HepG2 (cell line): ENCODE data around the gene UNC50. TPM values are rescaled to one million over a fixed set of nuclear protein-coding genes. Genes with fewer than 3 reads are reported as not detected.

ENCODE experiments used
- ATF7-NPFF ChIP-seq: sonication (generic); formaldehyde crosslinking; IDR thresholded peaks from 2 replicates; pipeline ENCODE4 v1.8.1; 2023; ENCODE audit warnings: mild to moderate bottlenecking, low read depth, missing genetic modification reagents, moderate library complexity
- CEBPG ChIP-seq: IDR thresholded peaks from 2 replicates; pipeline ENCODE4 v1.6.1; 2016
- CHD2 ChIP-seq: IDR thresholded peaks from 2 replicates; pipeline ENCODE4 v1.6.1; 2011; ENCODE audit warnings: low read depth, low read length, improper control_type of control experiment
- FOXC1 ChIP-seq: sonication (generic); formaldehyde crosslinking; IDR thresholded peaks from 2 replicates; pipeline ENCODE4 v1.8.0; 2022; ENCODE audit warnings: mild to moderate bottlenecking, missing genetic modification reagents, borderline replicate concordance
- FOXO1 ChIP-seq: sonication (generic); formaldehyde crosslinking; IDR thresholded peaks from 2 replicates; pipeline ENCODE4 v1.4.0; 2020; ENCODE audit warnings: missing genetic modification reagents
- MTF2 ChIP-seq: sonication (generic); formaldehyde crosslinking; IDR thresholded peaks from 2 replicates; pipeline ENCODE4 v1.5.0; 2020; ENCODE audit warnings: missing genetic modification reagents, borderline replicate concordance
- NCOA1 ChIP-seq: sonication (generic); formaldehyde crosslinking; IDR thresholded peaks from 2 replicates; pipeline ENCODE4 v1.9.0; 2021; ENCODE audit warnings: missing genetic modification reagents
- NFYC ChIP-seq: IDR thresholded peaks from 2 replicates; pipeline ENCODE4 v1.6.1; 2016; ENCODE audit warnings: missing genetic modification reagents, missing compliant biosample characterization
- SMYD3 ChIP-seq: sonication (generic); formaldehyde crosslinking; IDR thresholded peaks from 2 replicates; pipeline ENCODE4 v1.8.1; 2023; ENCODE audit warnings: mild to moderate bottlenecking, missing genetic modification reagents
- TAF1 ChIP-seq: sonication (generic); formaldehyde crosslinking; IDR thresholded peaks from 2 replicates; pipeline ENCODE4 v1.4.0; 2020; ENCODE audit warnings: missing genetic modification reagents
- U2AF2 ChIP-seq: fragments of 200-400 bp; formaldehyde crosslinking; IDR thresholded peaks from 2 replicates; pipeline ENCODE4 v1.6.1; 2017; ENCODE audit warnings: low read depth, mild to moderate bottlenecking, low read length
- WIZ ChIP-seq: sonication (generic); formaldehyde crosslinking; IDR thresholded peaks from 2 replicates; pipeline ENCODE4 v1.5.1; 2020; ENCODE audit warnings: mild to moderate bottlenecking, missing genetic modification reagents
- ZNF550 ChIP-seq: sonication (generic); formaldehyde crosslinking; IDR thresholded peaks from 2 replicates; pipeline ENCODE4 v1.4.0; 2020; ENCODE audit warnings: mild to moderate bottlenecking, missing genetic modification reagents, borderline replicate concordance
- ZSCAN9 ChIP-seq: IDR thresholded peaks from 2 replicates; pipeline ENCODE4 v1.6.1; 2016; ENCODE audit warnings: borderline replicate concordance
- polyA plus RNA-seq, 8 experiments: library from polyadenylated mRNA; depleted of rRNA in 3 of 8; stranded (reverse) in 7 of 8; unstranded in 1 of 8; fragments of >200 nt; fragmentation: Illumina TruSeq in 4 of 8; extraction: Trizol in 4 of 8; gene quantifications; 2 replicates each; pipeline versions ENCODE4 v1.2.1 to v1.2.3, GENCODE V29; 2011 to 2016; ENCODE audit warnings: low read depth in 4 of 8, missing spikeins in 1 of 8, mixed read lengths in 1 of 8; ENCODE audit not compliant: insufficient read depth in 1 of 8
- total RNA-seq, 5 experiments: library from RNA; depleted of rRNA; stranded (reverse); fragments of >200 nt; fragmentation: Illumina TruSeq; extraction: Trizol; gene quantifications; 2 replicates each; pipeline ENCODE4 v1.2.3, GENCODE V29; 2016; ENCODE audit warnings: low read depth in 1 of 5
- TF ChIP-seq, protein P1 (sequence below): sonication (generic); formaldehyde crosslinking; IDR thresholded peaks from 2 replicates; pipeline ENCODE4 v1.5.1; 2020; ENCODE audit warnings: mild to moderate bottlenecking, missing genetic modification reagents, borderline replicate concordance
- TF ChIP-seq, protein P2 (sequence below), 2 experiments: fragments of 450-650 bp in 1 of 2; sonication (generic) in 1 of 2; formaldehyde crosslinking; IDR thresholded peaks; 2 replicates each; pipeline versions ENCODE4 v1.5.0 to v1.8.0; 2020 to 2022; ENCODE audit warnings: mild to moderate bottlenecking in 1 of 2, missing genetic modification reagents in 1 of 2
- TF ChIP-seq, protein P3 (sequence below): IDR thresholded peaks from 2 replicates; pipeline ENCODE4 v1.6.1; 2016; ENCODE audit warnings: low read depth, borderline replicate concordance
- TF ChIP-seq, protein P4 (sequence below): sonication (generic); formaldehyde crosslinking; IDR thresholded peaks from 2 replicates; pipeline ENCODE4 v1.4.0; 2020; ENCODE audit warnings: missing genetic modification reagents
- TF ChIP-seq, protein P5 (sequence below): sonication (generic); formaldehyde crosslinking; IDR thresholded peaks from 2 replicates; pipeline ENCODE4 v1.5.0; 2020; ENCODE audit warnings: missing genetic modification reagents

UNC50 gene
- total and polyA plus RNA-seq, 2 of the 13 experiments (the other 11 are each of a cell fraction or from before 2014, with no cell fraction given) = 92.6 to 95.6 TPM

DNA sequence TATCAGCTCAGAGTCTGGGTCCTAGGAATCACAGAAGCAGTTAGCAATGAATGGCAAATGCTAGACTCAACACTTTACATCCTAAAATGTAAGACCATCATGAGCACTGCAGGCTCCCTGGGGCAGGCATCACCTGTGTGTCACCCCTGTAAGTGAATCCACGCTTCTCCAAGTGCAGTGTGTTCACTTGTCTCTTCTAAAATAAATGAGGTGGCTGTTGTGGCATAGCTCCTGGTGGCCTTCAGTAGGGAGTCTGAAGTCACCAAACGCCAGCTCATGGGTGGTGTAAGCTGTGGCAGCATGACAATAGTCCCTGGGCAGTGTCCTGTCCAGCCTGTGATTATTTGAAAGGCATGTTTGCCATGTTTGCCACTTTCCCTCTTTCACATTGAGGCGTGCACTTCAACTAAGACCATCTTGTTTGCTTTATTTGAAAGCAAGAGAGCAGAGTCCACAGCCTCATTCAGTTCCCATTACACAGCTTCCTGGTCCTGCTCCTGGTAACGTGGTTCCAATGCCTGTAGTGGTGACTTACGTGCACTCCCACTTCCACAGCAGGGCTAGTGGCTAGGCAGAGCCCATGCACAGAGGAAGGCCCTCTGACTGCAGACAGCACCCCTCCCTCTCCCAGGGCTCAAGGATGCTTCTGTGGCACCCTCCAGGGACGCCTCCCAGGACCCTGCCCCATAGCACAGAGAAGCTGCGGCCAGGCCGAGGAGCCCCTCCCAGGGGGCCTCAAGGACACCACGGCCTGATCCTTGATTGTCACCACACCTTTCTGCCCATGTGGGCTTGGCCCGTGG, 24.4 kb upstream of the UNC50 start (continued):
- TF ChIP-seq, protein P1, sequence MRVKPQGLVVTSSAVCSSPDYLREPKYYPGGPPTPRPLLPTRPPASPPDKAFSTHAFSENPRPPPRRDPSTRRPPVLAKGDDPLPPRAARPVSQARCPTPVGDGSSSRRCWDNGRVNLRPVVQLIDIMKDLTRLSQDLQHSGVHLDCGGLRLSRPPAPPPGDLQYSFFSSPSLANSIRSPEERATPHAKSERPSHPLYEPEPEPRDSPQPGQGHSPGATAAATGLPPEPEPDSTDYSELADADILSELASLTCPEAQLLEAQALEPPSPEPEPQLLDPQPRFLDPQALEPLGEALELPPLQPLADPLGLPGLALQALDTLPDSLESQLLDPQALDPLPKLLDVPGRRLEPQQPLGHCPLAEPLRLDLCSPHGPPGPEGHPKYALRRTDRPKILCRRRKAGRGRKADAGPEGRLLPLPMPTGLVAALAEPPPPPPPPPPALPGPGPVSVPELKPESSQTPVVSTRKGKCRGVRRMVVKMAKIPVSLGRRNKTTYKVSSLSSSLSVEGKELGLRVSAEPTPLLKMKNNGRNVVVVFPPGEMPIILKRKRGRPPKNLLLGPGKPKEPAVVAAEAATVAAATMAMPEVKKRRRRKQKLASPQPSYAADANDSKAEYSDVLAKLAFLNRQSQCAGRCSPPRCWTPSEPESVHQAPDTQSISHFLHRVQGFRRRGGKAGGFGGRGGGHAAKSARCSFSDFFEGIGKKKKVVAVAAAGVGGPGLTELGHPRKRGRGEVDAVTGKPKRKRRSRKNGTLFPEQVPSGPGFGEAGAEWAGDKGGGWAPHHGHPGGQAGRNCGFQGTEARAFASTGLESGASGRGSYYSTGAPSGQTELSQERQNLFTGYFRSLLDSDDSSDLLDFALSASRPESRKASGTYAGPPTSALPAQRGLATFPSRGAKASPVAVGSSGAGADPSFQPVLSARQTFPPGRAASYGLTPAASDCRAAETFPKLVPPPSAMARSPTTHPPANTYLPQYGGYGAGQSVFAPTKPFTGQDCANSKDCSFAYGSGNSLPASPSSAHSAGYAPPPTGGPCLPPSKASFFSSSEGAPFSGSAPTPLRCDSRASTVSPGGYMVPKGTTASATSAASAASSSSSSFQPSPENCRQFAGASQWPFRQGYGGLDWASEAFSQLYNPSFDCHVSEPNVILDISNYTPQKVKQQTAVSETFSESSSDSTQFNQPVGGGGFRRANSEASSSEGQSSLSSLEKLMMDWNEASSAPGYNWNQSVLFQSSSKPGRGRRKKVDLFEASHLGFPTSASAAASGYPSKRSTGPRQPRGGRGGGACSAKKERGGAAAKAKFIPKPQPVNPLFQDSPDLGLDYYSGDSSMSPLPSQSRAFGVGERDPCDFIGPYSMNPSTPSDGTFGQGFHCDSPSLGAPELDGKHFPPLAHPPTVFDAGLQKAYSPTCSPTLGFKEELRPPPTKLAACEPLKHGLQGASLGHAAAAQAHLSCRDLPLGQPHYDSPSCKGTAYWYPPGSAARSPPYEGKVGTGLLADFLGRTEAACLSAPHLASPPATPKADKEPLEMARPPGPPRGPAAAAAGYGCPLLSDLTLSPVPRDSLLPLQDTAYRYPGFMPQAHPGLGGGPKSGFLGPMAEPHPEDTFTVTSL (CRISPR knock-in tag) = peak; percentile 69
- TF ChIP-seq NCOA1 (CRISPR knock-in tag) = no peak
- no peak for TF ChIP-seq NFYC (CRISPR knock-in tag)
- TF ChIP-seq U2AF2 = no peak
- no peak for TF ChIP-seq ZNF550
- TF ChIP-seq ZSCAN9 (CRISPR knock-in tag) = no peak
- no peak for TF ChIP-seq MTF2 (CRISPR knock-in tag)
- peak; percentile 86 for TF ChIP-seq WIZ (CRISPR knock-in tag)
- 0 out of 2 replicates have a peak, but pooled peaks have one; percentile 64 for TF ChIP-seq FOXC1 (CRISPR knock-in tag)
- TF ChIP-seq, protein P2, sequence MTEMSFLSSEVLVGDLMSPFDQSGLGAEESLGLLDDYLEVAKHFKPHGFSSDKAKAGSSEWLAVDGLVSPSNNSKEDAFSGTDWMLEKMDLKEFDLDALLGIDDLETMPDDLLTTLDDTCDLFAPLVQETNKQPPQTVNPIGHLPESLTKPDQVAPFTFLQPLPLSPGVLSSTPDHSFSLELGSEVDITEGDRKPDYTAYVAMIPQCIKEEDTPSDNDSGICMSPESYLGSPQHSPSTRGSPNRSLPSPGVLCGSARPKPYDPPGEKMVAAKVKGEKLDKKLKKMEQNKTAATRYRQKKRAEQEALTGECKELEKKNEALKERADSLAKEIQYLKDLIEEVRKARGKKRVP (CRISPR knock-in tag; IDR thresholded peaks at IDR 0.05) = peak in 1 of 2 experiments; percentile 36; a peak in 1 of 4 replicates
- TF ChIP-seq SMYD3 (CRISPR knock-in tag) = no peak
- TF ChIP-seq ATF7-NPFF (CRISPR knock-in tag) = peak; percentile 63
- no peak for TF ChIP-seq TAF1 (CRISPR knock-in tag)
- TF ChIP-seq CHD2 = no peak
- TF ChIP-seq, protein P3, sequence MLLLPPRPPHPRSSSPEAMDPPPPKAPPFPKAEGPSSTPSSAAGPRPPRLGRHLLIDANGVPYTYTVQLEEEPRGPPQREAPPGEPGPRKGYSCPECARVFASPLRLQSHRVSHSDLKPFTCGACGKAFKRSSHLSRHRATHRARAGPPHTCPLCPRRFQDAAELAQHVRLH (CRISPR knock-in tag) = no peak
- TF ChIP-seq CEBPG (CRISPR knock-in tag) = peak; percentile 60
- TF ChIP-seq FOXO1 = peak; percentile 85
- TF ChIP-seq, protein P4, sequence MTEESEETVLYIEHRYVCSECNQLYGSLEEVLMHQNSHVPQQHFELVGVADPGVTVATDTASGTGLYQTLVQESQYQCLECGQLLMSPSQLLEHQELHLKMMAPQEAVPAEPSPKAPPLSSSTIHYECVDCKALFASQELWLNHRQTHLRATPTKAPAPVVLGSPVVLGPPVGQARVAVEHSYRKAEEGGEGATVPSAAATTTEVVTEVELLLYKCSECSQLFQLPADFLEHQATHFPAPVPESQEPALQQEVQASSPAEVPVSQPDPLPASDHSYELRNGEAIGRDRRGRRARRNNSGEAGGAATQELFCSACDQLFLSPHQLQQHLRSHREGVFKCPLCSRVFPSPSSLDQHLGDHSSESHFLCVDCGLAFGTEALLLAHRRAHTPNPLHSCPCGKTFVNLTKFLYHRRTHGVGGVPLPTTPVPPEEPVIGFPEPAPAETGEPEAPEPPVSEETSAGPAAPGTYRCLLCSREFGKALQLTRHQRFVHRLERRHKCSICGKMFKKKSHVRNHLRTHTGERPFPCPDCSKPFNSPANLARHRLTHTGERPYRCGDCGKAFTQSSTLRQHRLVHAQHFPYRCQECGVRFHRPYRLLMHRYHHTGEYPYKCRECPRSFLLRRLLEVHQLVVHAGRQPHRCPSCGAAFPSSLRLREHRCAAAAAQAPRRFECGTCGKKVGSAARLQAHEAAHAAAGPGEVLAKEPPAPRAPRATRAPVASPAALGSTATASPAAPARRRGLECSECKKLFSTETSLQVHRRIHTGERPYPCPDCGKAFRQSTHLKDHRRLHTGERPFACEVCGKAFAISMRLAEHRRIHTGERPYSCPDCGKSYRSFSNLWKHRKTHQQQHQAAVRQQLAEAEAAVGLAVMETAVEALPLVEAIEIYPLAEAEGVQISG (CRISPR knock-in tag) = peak; percentile 85
- TF ChIP-seq, protein P5, sequence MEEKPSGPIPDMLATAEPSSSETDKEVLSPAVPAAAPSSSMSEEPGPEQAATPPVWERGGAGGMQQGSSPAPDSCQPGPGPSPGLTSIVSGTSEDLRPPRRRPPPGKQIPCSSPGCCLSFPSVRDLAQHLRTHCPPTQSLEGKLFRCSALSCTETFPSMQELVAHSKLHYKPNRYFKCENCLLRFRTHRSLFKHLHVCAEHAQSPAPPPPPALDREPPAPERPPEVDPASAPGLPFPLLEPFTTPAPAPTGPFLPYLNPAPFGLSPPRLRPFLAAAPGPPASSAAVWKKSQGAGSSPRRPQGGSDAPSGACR (CRISPR knock-in tag) = no peak
